ENCODE results near the gene MAML2. TPM values are rescaled to one million over a fixed set of nuclear protein-coding genes. Genes with fewer than 3 reads are reported as not detected.
"Not testable (repeated sequence)": the region's sequence is repeated elsewhere in the genome, so short reads cannot be mapped to it uniquely, and the experiment has no call there.

Gene MAML2
- total RNA-seq, 1 donor from 2014 or later = 11.2 TPM

- intact Hi-C loops (cut with micrococcal nuclease) = no loop called here
These were observed 148.2 kb downstream of the MAML2 start for GRCh38 chr11:96194581-96195374.

DNA sequence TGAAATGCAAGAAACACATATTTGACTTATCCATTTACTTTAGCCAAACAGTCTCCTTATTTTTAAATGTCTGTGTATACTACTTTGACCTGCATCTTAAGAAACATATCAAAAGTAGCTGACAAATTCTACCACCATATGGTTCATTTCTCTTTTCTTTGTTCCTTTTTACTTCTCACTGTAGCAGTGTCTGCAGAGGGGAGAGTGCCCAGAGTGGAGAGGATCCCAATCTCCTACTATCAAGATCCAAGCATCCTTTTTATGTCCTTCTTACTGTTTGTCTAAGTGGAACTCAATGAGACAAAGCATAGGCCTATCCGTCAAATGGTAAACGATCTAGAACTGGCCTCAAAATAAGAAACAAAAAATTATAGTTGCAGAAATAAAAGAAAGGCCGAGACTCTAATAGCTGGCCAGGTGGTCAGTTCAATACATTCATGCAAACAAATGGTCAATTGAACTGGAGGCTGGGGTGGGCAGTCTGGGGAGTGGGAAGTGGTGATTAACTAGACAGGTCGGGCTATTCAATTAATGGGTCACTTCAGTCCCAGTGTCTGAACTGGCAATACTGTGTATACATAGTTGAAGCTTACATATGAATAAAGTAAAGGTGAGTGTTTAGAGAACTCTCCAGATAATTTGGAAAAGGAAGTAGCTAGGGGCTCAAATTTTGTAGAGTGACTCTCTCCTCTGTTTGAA lies 149.1 kb downstream of the MAML2 start:
- intact Hi-C loops (cut with micrococcal nuclease) = no loop called here

DNA sequence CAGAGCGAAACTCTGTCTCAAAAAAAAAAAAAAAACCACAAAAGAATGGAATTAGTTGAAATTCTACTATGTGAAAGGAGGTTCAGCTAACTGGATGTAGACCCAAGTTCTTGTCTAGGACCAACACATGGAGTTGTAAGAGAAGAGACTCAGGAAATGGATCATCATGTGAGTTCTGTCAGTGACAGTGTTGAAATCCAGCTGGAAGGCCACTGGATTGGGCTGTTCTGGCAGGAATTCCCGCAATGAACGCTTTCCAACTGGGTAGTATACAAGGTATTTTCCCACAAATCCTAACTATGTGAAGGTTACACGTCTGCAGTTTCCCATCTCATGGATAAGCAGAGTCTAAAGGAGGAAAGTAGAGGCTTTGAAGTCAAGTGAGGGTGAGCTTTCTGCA lies 151.2 kb downstream of the MAML2 start:
- intact Hi-C loops (cut with micrococcal nuclease) = no loop called here

- intact Hi-C loops (cut with micrococcal nuclease) = loop anchor here (2.0 to 5.0 kb wide), 2 partner anchors 15 to 52 kb away; no protein-coding TSS in a partner anchor
These were observed 153.6 kb downstream of the MAML2 start for GRCh38 chr11:96189351-96189750.

DNA sequence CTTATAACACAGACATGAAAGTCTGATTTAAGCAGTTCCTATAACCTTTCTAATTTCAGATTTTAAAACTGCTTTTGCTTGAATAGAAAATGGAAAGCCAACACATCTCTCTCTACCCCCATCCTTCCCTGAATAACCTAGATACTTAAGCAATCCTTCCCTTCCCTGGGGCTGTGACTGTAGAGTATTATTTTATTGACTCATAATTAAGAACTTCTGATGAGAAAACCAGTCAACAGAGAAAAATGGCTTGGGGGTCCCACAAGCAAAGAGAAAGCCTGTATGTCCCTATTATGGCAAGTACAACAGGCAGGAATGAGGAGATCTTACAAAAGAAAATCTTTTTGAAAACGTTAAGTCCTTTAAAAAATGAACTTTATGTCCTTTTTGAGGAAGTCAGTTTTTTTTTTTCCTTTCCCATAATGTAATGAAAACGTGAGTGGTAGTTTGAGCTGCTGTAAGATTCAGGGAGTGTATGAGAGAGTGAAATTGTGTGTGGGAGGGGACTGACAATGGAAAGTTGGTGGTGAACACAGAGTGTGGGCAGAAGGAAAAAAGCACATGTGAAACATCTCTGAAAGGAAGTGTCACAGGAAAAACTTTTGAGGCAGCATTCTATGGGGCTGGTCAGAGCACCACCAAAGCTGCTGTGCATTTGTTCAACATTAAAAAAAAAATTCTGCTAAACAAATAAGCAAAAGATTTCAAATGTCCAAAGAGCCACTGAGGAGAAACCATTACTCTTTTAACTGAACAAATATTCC lies 154.6 kb downstream of the MAML2 start:
- intact Hi-C loops (cut with micrococcal nuclease) = loop anchor here (2.0 to 5.0 kb wide), 2 partner anchors 16 to 51 kb away; no protein-coding TSS in a partner anchor

- intact Hi-C loops (cut with micrococcal nuclease) = loop anchor here (2.0 to 5.0 kb wide), 2 partner anchors 17 to 51 kb away; no protein-coding TSS in a partner anchor
These were observed 155.2 kb downstream of the MAML2 start for GRCh38 chr11:96187822-96188221.

DNA sequence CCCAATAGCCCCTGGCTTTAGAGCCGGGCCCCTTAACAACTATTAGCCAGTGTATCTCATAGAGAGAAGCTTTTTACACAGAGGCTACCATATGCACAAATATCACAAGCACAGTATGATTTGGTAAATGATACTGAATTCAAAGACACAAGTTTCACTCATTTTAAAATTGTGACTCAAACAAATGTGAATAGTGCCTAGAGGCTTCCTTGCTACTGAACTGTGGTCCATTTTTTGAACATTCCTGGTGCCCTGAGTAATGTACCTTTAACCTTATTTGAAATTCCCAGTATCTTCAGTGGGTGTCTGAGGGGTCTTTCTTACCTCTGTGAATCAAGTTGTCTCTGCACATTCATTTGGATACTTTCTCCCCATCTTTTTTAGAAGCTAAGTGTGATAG lies 156.2 kb downstream of the MAML2 start:
- intact Hi-C loops (cut with micrococcal nuclease) = loop anchor here (5.0 kb wide), 1 partner anchor 50 kb away; no protein-coding TSS in a partner anchor

DNA sequence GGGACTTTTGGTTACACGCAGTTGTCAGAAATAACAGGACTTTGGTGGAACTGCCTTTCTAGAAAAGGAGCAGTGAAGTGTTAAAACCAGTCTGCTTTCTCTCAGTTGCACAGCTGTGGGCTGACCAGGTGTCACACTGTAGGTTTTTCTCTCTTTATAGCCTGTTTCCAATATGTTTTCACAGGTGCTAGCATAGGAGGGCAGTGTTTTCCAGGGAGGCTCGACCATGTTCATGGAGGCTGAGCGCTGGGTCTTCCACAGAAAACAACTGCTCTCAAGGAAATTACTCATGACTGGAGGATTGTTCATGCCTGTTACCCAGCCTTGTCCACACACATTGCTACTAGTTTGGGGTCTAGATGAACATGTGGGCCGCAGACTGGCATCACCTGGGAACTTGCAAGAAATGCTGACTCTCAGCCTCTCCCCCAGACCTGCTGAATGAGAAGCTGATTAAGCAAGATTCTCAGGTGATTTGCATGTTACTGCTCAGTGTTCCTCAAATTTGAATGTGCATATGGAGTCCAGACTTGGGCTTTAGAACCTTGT lies 157.7 kb downstream of the MAML2 start:
- intact Hi-C loops (cut with micrococcal nuclease) = loop anchor here (5.0 kb wide), 1 partner anchor 48 kb away; no protein-coding TSS in a partner anchor

- intact Hi-C loops (cut with micrococcal nuclease) = not testable (repeated sequence)
These were observed 162.1 kb downstream of the MAML2 start for GRCh38 chr11:96180937-96181336.

- intact Hi-C loops (cut with micrococcal nuclease) = no loop called here
These were observed 162.7 kb downstream of the MAML2 start for GRCh38 chr11:96180341-96180740.

DNA sequence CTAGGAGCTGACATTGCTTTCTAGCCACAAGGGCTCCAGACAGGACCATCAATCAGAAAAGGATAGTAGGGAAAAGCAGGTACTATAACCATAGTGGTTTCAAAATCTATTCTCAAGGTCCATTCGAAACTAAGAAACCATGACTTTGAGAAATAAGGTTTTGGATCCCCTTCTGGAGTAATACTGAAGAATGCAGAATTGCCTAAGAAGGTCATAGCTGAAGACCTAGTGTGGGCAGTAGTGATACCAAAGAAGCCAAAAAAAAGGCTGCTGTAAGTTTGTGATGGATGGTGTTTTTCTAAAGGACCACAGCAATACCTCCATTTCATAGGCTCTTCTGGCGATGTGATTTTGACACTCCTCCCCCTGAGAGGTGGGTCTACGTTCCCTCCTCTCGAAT lies 163.1 kb downstream of the MAML2 start:
- intact Hi-C loops (cut with micrococcal nuclease) = no loop called here

- intact Hi-C loops (cut with micrococcal nuclease) = no loop called here
These were observed 164.1 kb downstream of the MAML2 start for GRCh38 chr11:96178887-96179279.

GRCh38 chr11:96178049-96178886 lies 164.7 kb downstream of the MAML2 start:
- intact Hi-C loops (cut with micrococcal nuclease) = no loop called here

GRCh38 chr11:96177146-96177545 lies 165.8 kb downstream of the MAML2 start:
- intact Hi-C loops (cut with micrococcal nuclease) = no loop called here

GRCh38 chr11:96173906-96174305 lies 169.1 kb downstream of the MAML2 start:
- intact Hi-C loops (cut with micrococcal nuclease) = no loop called here

- intact Hi-C loops (cut with micrococcal nuclease) = no loop called here
These were observed 169.6 kb downstream of the MAML2 start for GRCh38 chr11:96173422-96173821.

DNA sequence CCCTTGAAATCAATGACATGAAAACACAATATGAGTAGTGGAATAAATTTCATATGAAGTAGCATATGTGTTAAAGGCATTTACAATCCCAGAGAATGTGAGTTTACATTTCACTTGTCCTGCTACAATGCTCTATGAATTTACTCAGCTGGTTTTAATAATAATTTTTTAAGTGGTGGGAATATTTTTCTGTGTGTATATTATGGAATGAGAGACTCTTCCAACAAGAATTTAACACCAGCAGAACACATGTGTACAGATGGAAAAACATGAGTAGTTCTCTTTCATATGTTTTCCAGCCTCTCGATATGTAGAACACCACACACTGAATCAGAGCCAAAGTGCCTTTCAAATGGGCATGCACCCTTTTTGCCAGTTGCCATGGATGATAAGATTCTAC lies 170.4 kb downstream of the MAML2 start:
- intact Hi-C loops (cut with micrococcal nuclease) = no loop called here

DNA sequence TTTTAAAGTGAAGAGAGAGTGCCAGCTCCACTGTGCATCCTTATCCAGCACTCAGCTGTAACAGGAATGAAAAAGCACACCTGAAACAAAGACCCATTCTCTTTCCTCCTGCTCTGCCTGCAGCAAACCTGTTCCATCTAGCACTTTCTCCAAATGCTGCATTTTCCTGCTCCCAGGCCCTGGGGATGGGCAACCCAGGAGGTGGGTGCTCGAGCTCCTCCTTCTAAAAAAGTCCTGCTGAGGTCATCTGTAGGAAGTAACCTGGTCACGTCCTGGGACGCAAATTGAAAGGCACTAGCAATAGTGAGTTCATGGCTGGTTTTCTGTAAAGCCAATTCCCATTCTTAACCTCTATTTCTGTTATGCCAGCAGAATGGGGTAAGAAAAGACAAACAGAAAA lies 173.7 kb downstream of the MAML2 start:
- intact Hi-C loops (cut with micrococcal nuclease) = no loop called here

DNA sequence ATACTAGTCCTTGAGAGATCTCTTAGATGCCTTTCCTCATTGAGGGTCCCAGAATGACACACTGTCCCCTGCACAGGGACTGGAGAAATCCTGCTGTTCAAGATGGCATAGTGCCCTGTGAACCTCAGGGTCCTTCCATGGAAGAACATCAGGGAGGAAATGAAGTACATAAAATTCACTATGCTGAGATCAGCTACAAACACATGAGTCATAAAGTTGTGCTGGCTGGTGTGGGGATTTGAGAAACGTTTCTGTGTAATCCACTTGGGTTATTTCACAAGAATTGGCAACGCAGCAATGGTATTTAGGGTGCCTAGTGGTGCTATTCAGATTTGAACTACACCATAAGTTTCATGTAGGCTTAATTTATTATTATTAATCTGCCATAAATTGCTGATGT lies 174.4 kb downstream of the MAML2 start:
- intact Hi-C loops (cut with micrococcal nuclease) = no loop called here

- intact Hi-C loops (cut with micrococcal nuclease) = no loop called here
These were observed 175.2 kb downstream of the MAML2 start for GRCh38 chr11:96167787-96168186.
